Esophagus muscularis mucosa (tissue), 4 donors: ENCODE results near the gene PPARD.
A peak's percentile ranks its signal among the peaks of the same experiment; 100 is the strongest.

Source experiments
- CTCF ChIP-seq, 3 experiments: fragments of 200-600 bp in 2 of 3; fragments of 450-650 bp in 1 of 3; sonication (generic) in 2 of 3; IDR thresholded peaks; one replicate each; pipeline ENCODE4 v1.5.1; 2017 to 2019; ENCODE audit warnings: antibody characterized with exemption in 3 of 3, mild to moderate bottlenecking in 2 of 3, moderate library complexity in 1 of 3
- EP300 ChIP-seq: sonication (generic); formaldehyde crosslinking; IDR thresholded peaks from one replicate; pipeline ENCODE4 v1.6.1; 2017; ENCODE audit warnings: antibody characterized with exemption
- POLR2A ChIP-seq: fragments of 450-650 bp; IDR thresholded peaks from one replicate; pipeline ENCODE4 v1.6.1; 2017; ENCODE audit warnings: antibody characterized with exemption, moderate library complexity, mild to moderate bottlenecking, low read depth

DNA sequence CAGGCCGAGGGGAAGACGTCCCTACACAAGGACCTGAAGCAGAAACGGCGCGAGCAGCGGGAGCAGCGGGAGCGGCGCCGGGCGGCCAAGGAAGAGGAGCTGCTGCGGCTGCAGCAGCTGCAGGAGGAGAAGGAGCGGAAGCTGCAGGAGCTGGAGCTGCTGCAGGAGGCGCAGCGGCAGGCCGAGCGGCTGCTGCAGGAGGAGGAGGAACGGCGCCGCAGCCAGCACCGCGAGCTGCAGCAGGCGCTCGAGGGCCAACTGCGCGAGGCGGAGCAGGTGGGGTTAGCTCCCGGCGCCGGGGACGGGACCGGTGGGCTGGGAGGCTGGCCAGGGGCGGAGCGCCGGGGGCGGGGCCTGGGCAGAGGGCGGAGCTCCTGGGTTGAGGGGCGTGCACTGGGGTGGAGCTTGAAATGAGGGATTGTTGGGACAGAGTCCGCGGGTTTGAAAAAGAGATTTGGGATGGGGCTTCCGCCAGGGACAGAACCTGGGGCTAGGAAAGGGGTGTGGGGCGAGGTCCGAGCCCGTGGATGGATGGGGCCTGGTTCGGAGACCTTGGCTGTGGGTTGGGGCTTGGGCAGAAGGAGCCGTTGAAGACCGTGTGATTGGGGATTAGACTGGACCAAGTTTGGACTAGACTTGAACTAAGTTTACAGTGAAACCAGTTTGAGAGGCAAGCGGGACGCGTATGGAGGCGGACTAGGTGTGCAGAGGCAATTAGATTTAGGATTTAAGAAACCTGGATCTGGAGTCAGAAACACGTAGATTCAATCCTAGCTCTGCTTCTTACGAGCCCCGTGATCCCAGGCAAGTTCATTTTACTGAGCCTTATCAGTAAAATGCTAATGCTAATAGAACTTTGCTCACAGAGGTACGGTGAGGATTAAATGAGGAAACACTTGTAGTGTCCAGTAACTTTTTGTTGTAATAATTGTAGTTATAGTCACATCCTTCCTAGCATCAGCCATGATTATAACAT lies 23.9 kb upstream of the PPARD start:
- no peak for TF ChIP-seq POLR2A
- TF ChIP-seq CTCF (IDR thresholded peaks at IDR 0.05), result peak in 1 of 3 experiments; percentile 9
- no peak for TF ChIP-seq EP300
